ENCODE measurements around the gene GALNT2.

Gene GALNT2

DNA sequence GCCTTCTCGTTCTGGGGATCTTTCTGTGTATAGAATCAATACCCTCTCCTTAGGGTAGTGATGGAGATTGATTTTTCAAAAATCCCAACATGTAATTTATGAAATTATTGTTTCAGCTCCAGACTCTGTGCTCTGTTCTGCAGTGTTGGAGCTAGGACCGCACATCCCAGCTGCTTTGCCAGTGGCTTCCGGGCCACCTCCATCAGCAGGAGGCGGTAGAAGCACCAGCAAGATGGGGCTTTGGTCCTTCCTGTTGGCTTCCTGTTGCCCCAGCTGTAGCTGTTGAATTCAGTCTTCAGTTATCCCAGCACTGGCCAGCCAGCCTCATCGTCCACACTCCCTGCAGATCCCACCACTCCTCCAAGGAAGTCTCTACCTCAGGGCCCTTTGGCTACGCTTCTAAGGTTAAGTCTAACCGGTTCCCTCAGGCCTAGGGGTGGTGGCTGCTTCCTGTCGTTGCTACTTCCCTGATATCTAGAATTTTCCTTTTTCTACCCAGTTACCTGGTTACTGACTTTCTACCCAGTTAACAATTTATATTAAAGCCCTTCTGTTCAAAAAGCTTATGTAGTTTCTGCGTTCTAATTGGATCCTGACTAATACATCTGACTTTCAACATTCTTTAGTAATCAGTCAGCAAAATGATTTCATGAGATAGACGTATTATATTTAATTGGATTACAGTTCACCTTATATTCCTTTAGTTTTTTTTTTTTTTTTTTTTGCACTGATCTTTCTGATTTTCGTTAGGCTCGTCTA is 24.6 kb downstream of the GALNT2 start:
- Histone ChIP-seq H3K27ac (ENCODE audit: low read depth, low read length) (no peak overlapping the region), H3K9ac (ENCODE audit: low read length) (no peak overlapping the region), H3K27me3 (ENCODE audit: control insufficient read depth, insufficient read depth, low read length) (no peaks in the 10 kb centered on the region), H3K36me3 (ENCODE audit: control insufficient read depth, insufficient read depth, low read length) (no peaks in the 10 kb centered on the region), H3K4me1 (ENCODE audit: control insufficient read depth, insufficient read depth, low read length) (no peaks in the 10 kb centered on the region), H3K4me3 (ENCODE audit: low read length) (no peak overlapping the region)

DNA sequence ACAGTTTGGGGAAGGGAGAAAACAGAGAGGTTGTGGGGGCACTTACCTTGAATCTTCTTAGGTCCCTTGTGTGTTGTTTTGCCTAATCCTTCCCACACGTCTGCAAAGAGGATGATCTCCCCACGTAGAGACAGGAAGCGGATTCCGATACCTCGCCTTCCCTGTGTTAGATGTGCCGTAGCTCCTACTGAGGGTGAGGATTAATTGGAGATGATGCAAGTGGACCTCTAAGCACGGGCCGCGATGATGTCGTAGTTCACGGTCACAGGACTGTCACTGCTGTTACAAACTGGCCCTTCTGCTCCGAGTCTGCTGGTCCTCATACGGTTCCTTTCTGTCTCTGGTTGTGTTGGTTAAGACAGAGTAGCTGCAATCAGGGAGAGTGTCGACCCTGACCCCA is 27.7 kb downstream of the GALNT2 start:
- Histone ChIP-seq H3K36me3 (ENCODE audit: control insufficient read depth, insufficient read depth, low read length) (no peaks in the 10 kb centered on the region), H3K9ac (ENCODE audit: low read length) (no peak overlapping the region), H3K27me3 (ENCODE audit: control insufficient read depth, insufficient read depth, low read length) (no peaks in the 10 kb centered on the region), H3K4me1 (ENCODE audit: control insufficient read depth, insufficient read depth, low read length) (no peaks in the 10 kb centered on the region), H3K27ac (ENCODE audit: low read depth, low read length) (no peak overlapping the region), H3K4me3 (ENCODE audit: low read length) (no peak overlapping the region)

DNA sequence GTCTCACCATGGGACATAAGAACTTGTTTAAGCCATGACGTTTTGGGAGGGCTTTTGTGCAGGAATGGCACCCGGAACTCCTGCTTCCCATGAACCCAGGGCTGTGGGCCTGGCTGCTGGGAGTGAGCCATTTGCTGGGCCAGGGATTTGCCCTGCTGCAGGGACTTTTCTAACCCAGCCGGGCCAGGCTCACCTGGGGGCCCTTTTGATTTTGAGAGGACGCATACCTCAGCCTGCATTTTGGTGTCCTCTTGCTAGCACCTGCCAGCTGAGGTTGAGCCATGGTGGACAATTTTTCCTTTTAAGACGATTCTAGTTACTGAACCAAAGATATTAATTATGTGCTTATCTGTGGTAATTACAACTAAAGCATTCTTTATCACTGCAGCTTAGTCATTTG is 28.9 kb downstream of the GALNT2 start:
- no peaks in the 10 kb centered on the region for H3K27me3 ChIP-seq (ENCODE audit: control insufficient read depth, insufficient read depth, low read length)
- no peak overlapping the region for H3K9ac ChIP-seq (ENCODE audit: low read length)
- H3K4me1 ChIP-seq (ENCODE audit: control insufficient read depth, insufficient read depth, low read length) = no peaks in the 10 kb centered on the region
- H3K36me3 ChIP-seq (ENCODE audit: control insufficient read depth, insufficient read depth, low read length) = no peaks in the 10 kb centered on the region
- no peak overlapping the region for H3K4me3 ChIP-seq (ENCODE audit: low read length)
- no peak overlapping the region for H3K27ac ChIP-seq (ENCODE audit: low read depth, low read length)

DNA sequence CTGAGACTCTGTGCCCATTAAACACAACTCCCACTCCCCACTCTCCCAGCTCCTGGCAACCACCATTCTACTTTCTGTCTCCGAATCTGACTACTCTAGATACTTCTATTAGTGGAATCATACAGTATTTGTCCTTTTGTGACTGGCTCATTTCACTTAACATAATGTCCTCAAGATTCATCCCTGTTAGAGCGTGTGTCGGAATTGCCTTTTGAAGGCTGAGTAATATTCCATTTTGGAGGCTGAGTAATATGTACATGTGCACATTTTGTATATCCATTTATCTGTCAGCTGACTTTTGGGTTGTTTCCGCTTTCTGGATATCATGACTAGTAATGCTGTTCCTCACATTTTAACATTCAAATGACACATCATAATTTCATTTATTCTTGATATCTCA is 30.3 kb downstream of the GALNT2 start:
- no peaks in the 10 kb centered on the region for H3K36me3 ChIP-seq (ENCODE audit: control insufficient read depth, insufficient read depth, low read length)
- no peak overlapping the region for H3K4me3 ChIP-seq (ENCODE audit: low read length)
- H3K27ac ChIP-seq (ENCODE audit: low read depth, low read length) = no peak overlapping the region
- H3K4me1 ChIP-seq (ENCODE audit: control insufficient read depth, insufficient read depth, low read length) = peaks cover 9% of the 10 kb centered on the region
- no peaks in the 10 kb centered on the region for H3K27me3 ChIP-seq (ENCODE audit: control insufficient read depth, insufficient read depth, low read length)
- H3K9ac ChIP-seq (ENCODE audit: low read length) = no peak overlapping the region

DNA sequence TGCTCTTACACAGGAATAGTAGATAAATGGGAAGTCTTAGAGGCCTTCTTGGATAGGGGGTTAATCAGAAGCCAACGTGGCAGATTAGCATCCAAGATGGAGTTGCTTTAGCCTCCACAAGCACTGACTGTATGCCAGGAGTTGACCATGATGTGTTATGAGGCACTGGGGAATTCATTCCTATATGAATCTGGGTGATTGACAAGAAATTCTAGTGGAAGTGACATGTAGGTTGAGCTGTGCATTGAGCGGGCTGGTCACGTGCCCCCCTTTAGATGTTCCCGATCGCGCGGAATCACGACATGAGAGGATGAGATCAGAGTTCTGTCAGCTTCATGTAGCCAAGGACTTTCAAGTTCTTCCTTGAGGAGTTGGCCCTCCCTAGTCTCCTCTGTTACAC is 31.7 kb downstream of the GALNT2 start:
- H3K36me3 ChIP-seq (ENCODE audit: control insufficient read depth, insufficient read depth, low read length) = no peaks in the 10 kb centered on the region
- peaks cover 9% of the 10 kb centered on the region for H3K4me1 ChIP-seq (ENCODE audit: control insufficient read depth, insufficient read depth, low read length)
- H3K27ac ChIP-seq (ENCODE audit: low read depth, low read length) = no peak overlapping the region

DNA sequence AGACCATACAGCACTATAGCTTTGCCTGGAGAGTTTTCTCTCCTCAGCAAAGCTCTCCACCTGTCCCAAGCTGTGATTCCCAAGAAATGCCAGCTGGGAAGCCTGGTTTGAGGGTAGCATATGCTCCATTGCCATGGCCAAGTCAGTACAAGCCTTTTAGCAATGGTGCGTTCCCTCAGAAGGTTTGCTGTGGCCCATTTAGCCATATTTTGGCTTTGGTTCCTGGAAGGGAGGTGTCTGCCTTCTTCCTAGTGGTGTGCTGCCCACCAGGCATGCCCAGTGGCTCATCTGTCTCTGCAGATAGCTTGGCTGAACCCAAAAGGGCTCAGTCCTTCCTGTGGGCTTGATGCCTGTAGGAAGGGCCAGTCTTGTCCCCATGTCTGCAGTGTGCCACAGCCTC is 32.4 kb downstream of the GALNT2 start:
- H3K27ac ChIP-seq (ENCODE audit: low read depth, low read length) = no peak overlapping the region
- H3K36me3 ChIP-seq (ENCODE audit: control insufficient read depth, insufficient read depth, low read length) = no peaks in the 10 kb centered on the region
- no peak overlapping the region for H3K9ac ChIP-seq (ENCODE audit: low read length)
- H3K4me1 ChIP-seq (ENCODE audit: control insufficient read depth, insufficient read depth, low read length) = peaks cover 9% of the 10 kb centered on the region
- H3K27me3 ChIP-seq (ENCODE audit: control insufficient read depth, insufficient read depth, low read length) = no peaks in the 10 kb centered on the region
- no peak overlapping the region for H3K4me3 ChIP-seq (ENCODE audit: low read length)

More for the DNA sequence above, 31.7 kb downstream of the GALNT2 start:
- H3K4me3 ChIP-seq (ENCODE audit: low read length) = no peak overlapping the region
- no peak overlapping the region for H3K9ac ChIP-seq (ENCODE audit: low read length)
- no peaks in the 10 kb centered on the region for H3K27me3 ChIP-seq (ENCODE audit: control insufficient read depth, insufficient read depth, low read length)

DNA sequence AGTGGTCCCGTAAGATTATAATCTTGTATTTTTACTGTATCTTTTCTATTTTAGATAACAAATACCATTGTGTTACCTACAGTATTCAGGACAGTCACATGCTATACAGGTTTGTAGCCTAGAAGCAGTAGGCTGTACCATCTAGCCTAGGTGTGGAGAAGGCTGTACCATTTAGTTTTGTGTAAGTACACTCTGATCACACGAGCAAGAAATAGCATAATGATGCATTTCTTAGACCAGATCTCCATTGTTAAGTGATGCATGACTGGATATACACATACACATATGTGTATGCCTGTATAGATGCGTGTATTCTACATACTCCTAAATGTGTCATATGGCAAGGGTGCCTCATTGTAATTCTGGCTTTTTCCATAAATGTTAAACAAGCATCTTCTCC is 33.9 kb downstream of the GALNT2 start:
- Histone ChIP-seq H3K4me3 (ENCODE audit: low read length) (no peak overlapping the region), H3K4me1 (ENCODE audit: control insufficient read depth, insufficient read depth, low read length) (peaks cover 9% of the 10 kb centered on the region), H3K27me3 (ENCODE audit: control insufficient read depth, insufficient read depth, low read length) (no peaks in the 10 kb centered on the region), H3K36me3 (ENCODE audit: control insufficient read depth, insufficient read depth, low read length) (no peaks in the 10 kb centered on the region), H3K27ac (ENCODE audit: low read depth, low read length) (no peak overlapping the region), H3K9ac (ENCODE audit: low read length) (no peak overlapping the region)

DNA sequence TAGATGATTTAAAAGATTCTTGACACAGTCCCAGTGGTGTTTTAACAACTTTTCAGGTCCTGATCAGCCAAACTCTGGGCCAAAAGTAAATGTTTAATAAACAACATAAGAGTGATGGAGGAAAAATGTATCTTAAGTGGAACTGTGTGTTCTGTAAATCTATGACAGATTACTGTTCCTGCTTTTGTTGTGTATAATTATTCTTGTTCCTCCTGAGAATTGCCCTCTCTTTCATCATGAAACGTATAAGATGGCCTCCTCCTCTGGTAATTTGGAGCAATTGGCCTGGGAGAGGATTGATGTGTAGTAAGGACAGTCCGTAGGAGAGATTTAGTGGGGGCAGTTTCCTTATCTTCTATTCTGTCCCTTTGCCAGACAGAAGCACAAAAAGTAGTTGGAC is 34.5 kb downstream of the GALNT2 start:
- H3K36me3 ChIP-seq (ENCODE audit: control insufficient read depth, insufficient read depth, low read length) = no peaks in the 10 kb centered on the region
- H3K27me3 ChIP-seq (ENCODE audit: control insufficient read depth, insufficient read depth, low read length) = no peaks in the 10 kb centered on the region
- H3K4me3 ChIP-seq (ENCODE audit: low read length) = no peak overlapping the region
- no peak overlapping the region for H3K9ac ChIP-seq (ENCODE audit: low read length)
- peaks cover 9% of the 10 kb centered on the region for H3K4me1 ChIP-seq (ENCODE audit: control insufficient read depth, insufficient read depth, low read length)
- no peak overlapping the region for H3K27ac ChIP-seq (ENCODE audit: low read depth, low read length)

DNA sequence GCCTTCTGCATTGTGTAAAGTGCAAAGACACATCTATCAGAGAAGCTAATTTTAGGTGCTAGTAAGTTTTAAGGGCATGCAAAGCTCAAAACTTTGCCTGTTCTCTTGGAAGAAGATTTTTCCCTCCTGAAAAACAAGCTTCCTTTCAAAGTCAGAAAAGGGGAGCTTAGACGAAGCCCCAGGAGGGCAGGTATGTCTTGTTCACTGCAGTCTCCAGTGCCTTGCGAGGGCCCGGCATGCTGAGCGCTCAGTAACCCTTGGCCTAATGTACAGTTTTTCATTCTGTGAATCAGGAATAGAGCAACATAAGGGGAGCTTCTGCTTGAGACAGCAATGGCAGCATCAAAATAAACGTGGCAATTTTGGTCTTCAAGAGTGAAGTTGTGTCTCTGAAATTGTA is 35.0 kb downstream of the GALNT2 start:
- H3K4me1 ChIP-seq (ENCODE audit: control insufficient read depth, insufficient read depth, low read length) = peaks cover 9% of the 10 kb centered on the region
- no peak overlapping the region for H3K9ac ChIP-seq (ENCODE audit: low read length)

DNA sequence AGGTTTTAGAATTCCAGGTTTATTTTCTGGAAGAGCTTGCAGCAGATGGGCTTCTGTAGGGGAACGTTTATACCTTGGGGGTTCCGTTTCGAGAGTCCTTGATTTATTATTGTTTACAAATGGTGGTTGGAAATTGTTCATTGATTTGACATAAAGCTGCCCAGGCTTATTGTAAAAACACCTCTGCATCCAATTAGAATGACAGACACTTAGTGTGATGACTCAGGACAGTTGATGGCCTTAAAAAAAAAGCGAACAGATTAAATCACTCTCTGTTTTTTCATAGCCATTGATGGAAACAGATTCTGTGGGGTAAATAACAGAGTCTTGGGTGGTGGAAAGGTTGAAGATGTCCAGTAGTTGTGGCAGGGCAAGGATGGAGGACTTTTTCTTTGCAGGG is 35.4 kb downstream of the GALNT2 start:
- Histone ChIP-seq H3K27ac (ENCODE audit: low read depth, low read length) (no peak overlapping the region), H3K4me1 (ENCODE audit: control insufficient read depth, insufficient read depth, low read length) (peaks cover 9% of the 10 kb centered on the region), H3K27me3 (ENCODE audit: control insufficient read depth, insufficient read depth, low read length) (no peaks in the 10 kb centered on the region), H3K4me3 (ENCODE audit: low read length) (no peak overlapping the region), H3K9ac (ENCODE audit: low read length) (no peak overlapping the region), H3K36me3 (ENCODE audit: control insufficient read depth, insufficient read depth, low read length) (no peaks in the 10 kb centered on the region)

More for the DNA sequence above, 35.0 kb downstream of the GALNT2 start:
- Histone ChIP-seq H3K27me3 (ENCODE audit: control insufficient read depth, insufficient read depth, low read length) (no peaks in the 10 kb centered on the region), H3K27ac (ENCODE audit: low read depth, low read length) (no peak overlapping the region), H3K4me3 (ENCODE audit: low read length) (no peak overlapping the region), H3K36me3 (ENCODE audit: control insufficient read depth, insufficient read depth, low read length) (no peaks in the 10 kb centered on the region)

DNA sequence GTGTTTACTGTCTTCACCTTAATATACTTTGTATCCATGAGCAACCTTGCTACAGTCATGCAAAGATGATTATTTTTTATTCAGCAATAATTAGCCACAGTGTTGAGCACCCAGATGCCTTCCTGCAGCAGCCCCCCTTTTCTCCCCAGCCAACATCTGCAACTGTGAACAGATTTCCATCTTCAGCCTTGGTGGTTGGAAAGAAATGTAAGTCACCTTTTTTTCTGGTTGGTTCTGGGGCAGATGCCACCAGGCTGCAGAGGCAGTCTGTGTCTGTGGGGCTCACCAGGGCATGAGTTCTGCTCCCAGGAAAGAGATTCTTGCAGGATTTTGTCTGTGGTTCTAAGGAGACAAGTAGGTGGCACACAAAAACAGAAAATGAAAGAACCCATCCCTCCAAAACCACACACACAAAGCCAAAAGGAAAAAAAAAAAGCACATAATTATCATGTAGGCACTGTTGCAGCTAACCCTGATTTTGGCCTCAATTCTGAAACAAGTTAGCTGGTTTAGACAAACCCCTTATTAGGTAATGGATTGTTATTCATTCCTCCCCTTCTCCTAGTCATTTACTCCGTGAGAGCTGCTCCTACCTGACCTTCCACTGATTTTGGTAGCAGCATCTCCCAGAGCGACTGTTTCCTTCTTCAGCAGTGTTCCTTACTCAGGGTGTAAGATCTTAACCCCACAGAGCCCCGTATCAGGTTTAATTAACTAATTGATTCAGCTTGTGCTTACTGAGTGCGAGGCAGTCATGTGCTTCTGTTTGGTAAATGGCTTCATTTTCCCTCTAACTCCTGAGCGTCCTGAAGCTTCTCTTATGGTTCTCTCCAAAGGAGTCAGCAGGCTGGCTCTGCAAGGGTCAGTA is 36.5 kb downstream of the GALNT2 start:
- H3K36me3 ChIP-seq (ENCODE audit: control insufficient read depth, insufficient read depth, low read length) = no peaks in the 10 kb centered on the region
- H3K4me3 ChIP-seq (ENCODE audit: low read length) = no peak overlapping the region
- no peak overlapping the region for H3K27ac ChIP-seq (ENCODE audit: low read depth, low read length)
- H3K27me3 ChIP-seq (ENCODE audit: control insufficient read depth, insufficient read depth, low read length) = no peaks in the 10 kb centered on the region
- no peak overlapping the region for H3K9ac ChIP-seq (ENCODE audit: low read length)
- peaks cover 9% of the 10 kb centered on the region for H3K4me1 ChIP-seq (ENCODE audit: control insufficient read depth, insufficient read depth, low read length)

DNA sequence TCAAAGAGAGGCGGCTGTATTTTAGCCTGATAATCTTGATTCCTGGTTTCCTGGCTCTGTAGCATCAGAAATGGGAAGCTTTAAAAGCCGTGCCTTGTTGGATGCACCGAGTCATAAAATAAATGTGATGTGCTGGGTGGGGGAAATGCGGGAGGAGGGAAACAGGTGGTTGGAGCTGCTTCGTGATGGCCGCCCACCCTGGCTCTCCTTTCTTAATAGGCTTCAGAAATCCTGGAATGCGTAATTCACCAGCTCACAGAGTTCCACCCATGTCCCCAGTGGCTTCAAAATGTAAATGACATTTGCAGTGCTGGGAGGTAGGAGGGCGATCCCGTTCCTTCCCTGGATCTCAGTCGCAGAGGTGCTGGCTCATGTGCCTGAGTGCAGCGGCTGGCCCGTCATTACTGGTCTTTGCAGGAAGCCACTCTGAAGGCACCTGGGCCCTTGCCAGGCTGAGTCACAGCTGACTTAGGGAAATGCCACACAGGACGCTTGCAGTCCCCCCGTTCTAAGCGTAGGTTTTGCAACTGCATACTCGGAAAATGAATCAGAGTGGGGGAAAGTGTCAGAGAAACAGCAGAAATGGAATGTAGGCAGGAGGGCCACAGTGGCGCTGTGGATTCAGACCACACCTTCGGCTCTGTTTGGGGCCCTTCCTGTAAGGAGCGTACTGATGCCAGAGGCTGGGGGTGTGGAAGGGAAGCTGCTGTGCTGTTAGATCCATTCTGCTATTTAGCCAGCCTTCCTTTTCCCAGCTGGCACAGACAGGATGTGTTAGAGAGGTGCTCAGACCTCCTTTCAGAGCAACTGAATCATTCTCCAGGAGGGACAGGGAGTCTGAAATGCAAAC is 37.6 kb downstream of the GALNT2 start:
- Histone ChIP-seq H3K9ac (ENCODE audit: low read length) (no peak overlapping the region), H3K27ac (ENCODE audit: low read depth, low read length) (no peak overlapping the region), H3K36me3 (ENCODE audit: control insufficient read depth, insufficient read depth, low read length) (no peaks in the 10 kb centered on the region), H3K4me3 (ENCODE audit: low read length) (peak overlapping the region; percentile 18), H3K4me1 (ENCODE audit: control insufficient read depth, insufficient read depth, low read length) (peaks cover 9% of the 10 kb centered on the region), H3K27me3 (ENCODE audit: control insufficient read depth, insufficient read depth, low read length) (no peaks in the 10 kb centered on the region)

All from rectal smooth muscle tissue (tissue), 1 donor.